Tibial nerve (tissue), 4 donors: ENCODE results near the gene GNAT2.

ENCODE experiments used
- CTCF ChIP-seq, 5 experiments: fragments of 200-600 bp in 3 of 5; fragments of 450-650 bp in 2 of 5; sonication (generic) in 3 of 5; IDR thresholded peaks; one replicate each; pipeline ENCODE4 v1.5.1; 2016 to 2019; ENCODE audit warnings: antibody characterized with exemption in 5 of 5, mild to moderate bottlenecking in 3 of 5, moderate library complexity in 2 of 5
- EP300 ChIP-seq, 2 donors: sonication (generic); formaldehyde crosslinking; IDR thresholded peaks; one replicate each; pipeline ENCODE4 v1.6.1; 2017; ENCODE audit warnings: antibody characterized with exemption in 2 of 2, mild to moderate bottlenecking in 1 of 2
- POLR2A ChIP-seq, 2 donors: fragments of 450-650 bp; IDR thresholded peaks; one replicate each; pipeline ENCODE4 v1.6.1; 2017; ENCODE audit warnings: antibody characterized with exemption in 2 of 2, mild to moderate bottlenecking in 2 of 2, moderate library complexity in 2 of 2

DNA sequence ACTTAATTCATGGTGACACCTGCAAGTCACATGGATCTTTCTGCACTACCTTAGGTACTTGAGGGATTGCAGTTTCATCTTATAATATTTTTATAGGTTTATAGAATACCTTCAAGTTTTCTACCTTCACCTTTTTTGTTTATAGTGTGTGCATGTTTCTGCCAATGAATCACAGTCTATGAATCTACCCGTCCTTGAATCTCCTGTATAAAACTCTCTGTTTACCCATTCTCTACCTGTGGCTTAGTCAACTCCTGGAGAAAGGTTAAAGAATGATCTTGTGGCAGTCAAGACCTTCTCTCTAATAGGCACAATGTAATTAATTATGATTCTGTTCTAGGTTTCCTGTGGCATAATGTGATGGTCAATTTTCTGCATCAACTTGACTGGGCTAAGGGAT lies 45.3 kb upstream of the GNAT2 start:
- TF ChIP-seq CTCF (IDR thresholded peaks at IDR 0.05) (no peak), EP300 (IDR thresholded peaks at IDR 0.05) (no peak), POLR2A (IDR thresholded peaks at IDR 0.05) (no peak)
